Fibroblast of lung (primary cell): ENCODE data around the gene TSPAN11.

ENCODE experiments used
- CTCF ChIP-seq, 2 donors: IDR thresholded peaks in 1 of 2; conservative IDR thresholded peaks in 1 of 2; 1 replicate in 1 of 2; 2 replicates in 1 of 2; pipeline ENCODE4 v1.5.1; 2011 to 2012; ENCODE audit warnings: low read length in 2 of 2, control low read depth in 1 of 2, inconsistent platforms in 1 of 2, low read depth in 1 of 2, mild to moderate bottlenecking in 1 of 2
- EZH2 ChIP-seq: IDR thresholded peaks from 2 replicates; pipeline ENCODE4 v1.5.1; 2012; ENCODE audit warnings: low read length, control low read depth, mild to moderate bottlenecking; ENCODE audit errors: missing control alignments

- no peak for TF ChIP-seq CTCF (conservative IDR thresholded peaks at IDR 0.05 in 1 of 2, IDR thresholded peaks at IDR 0.05 in 1 of 2; ENCODE audit: low read depth in 1 of 2, low read length in 2 of 2)
- no peak for TF ChIP-seq EZH2
Measured at GRCh38 chr12:30945443-30946164, 19.1 kb downstream of the TSPAN11 start.
